B cell (primary cell): ENCODE data around the gene MTERF4. TPM values are rescaled to one million over a fixed set of nuclear protein-coding genes. Genes with fewer than 3 reads are reported as not detected.

ENCODE experiments used
- ATAC-seq: fragments of 200-7000 bp; cut with Tn5 transposase; one replicate; pipeline ENCODE4 v1.10.0; 2021; ENCODE audit warnings: low read depth, mild to moderate bottlenecking, moderate number of reproducible peaks, moderate library complexity
- CTCF ChIA-PET: fragments of 350-600 bp; sonication (Branson Sonifier 250); formaldehyde crosslinking; loops from one replicate; lab custom pipeline; 2021; ENCODE audit warnings: antibody characterized with exemption, inconsistent platforms; lab: Charles Lee
- POLR2A ChIA-PET: fragments of 350-600 bp; sonication (Branson Sonifier 250); formaldehyde crosslinking; loops from one replicate; lab custom pipeline; 2021; ENCODE audit warnings: antibody characterized with exemption; lab: Charles Lee
- DNase-seq: peaks from one replicate; pipeline ENCODE4 v3.0.0; 2013
- H2AFZ ChIP-seq: 2 replicates; pipeline ENCODE4 v1.6.1; 2012; ENCODE audit warnings: mild to moderate bottlenecking, low read depth, low read length; ENCODE audit not compliant: insufficient read depth, poor library complexity, severe bottlenecking
- H3K27ac ChIP-seq, 2 donors: 1 replicate in 1 of 2; 2 replicates in 1 of 2; pipeline ENCODE4 v1.5.1; 2012 to 2013; ENCODE audit warnings: low read length in 2 of 2, mild to moderate bottlenecking in 2 of 2, moderate library complexity in 1 of 2
- H3K27me3 ChIP-seq, 4 experiments: fragments of 200-600 bp in 1 of 4; sonication (generic) in 1 of 4; replicated peaks in 1 of 4; 1 replicate in 2 of 4; 2 replicates in 2 of 4; pipeline versions ENCODE4 v1.6.1 to v1.7.0; 2013 to 2016; ENCODE audit warnings: low read length in 3 of 4, mild to moderate bottlenecking in 2 of 4, mixed read lengths in 1 of 4, moderate library complexity in 1 of 4; ENCODE audit not compliant: insufficient read depth in 4 of 4, control insufficient read depth in 3 of 4; ENCODE audit errors: control extremely low read depth in 1 of 4
- H3K36me3 ChIP-seq, 2 experiments: replicated peaks in 1 of 2; 1 replicate in 1 of 2; 2 replicates in 1 of 2; pipeline versions ENCODE4 v1.6.1 to v1.7.1; 2013; ENCODE audit warnings: low read length in 1 of 2; ENCODE audit not compliant: insufficient read depth in 2 of 2, control insufficient read depth in 1 of 2; ENCODE audit errors: control extremely low read depth in 1 of 2, extremely low read depth in 1 of 2
- H3K4me1 ChIP-seq, 2 donors: fragments of 200-600 bp in 1 of 2; sonication (generic) in 1 of 2; 1 replicate in 1 of 2; 2 replicates in 1 of 2; pipeline versions ENCODE4 v1.5.1 to v1.6.1; 2013 to 2017; ENCODE audit warnings: low read length in 2 of 2; ENCODE audit not compliant: control insufficient read depth in 2 of 2, insufficient read depth in 2 of 2
- H3K4me2 ChIP-seq: replicated peaks from 2 replicates; pipeline ENCODE3; 2012; ENCODE audit warnings: mild to moderate bottlenecking, low read depth, low read length; ENCODE audit not compliant: poor library complexity, severe bottlenecking
- H3K4me3 ChIP-seq, 5 experiments: fragments of 200-600 bp in 1 of 5; sonication (generic) in 1 of 5; 1 replicate in 3 of 5; 2 replicates in 2 of 5; pipeline versions ENCODE4 v1.5.1 to v1.7.0; 2011 to 2016; ENCODE audit warnings: low read length in 4 of 5, mild to moderate bottlenecking in 4 of 5, low read depth in 2 of 5, control low read depth in 1 of 5, moderate library complexity in 1 of 5; ENCODE audit not compliant: insufficient read depth in 1 of 5; ENCODE audit errors: control extremely low read depth in 1 of 5, extremely low read depth in 1 of 5
- H3K79me2 ChIP-seq: fragments of 200-600 bp; sonication (generic); one replicate; pipeline ENCODE4 v1.6.0; 2016; ENCODE audit warnings: low read length; ENCODE audit not compliant: control insufficient read depth, insufficient read depth
- H3K9ac ChIP-seq: fragments of 200-600 bp; sonication (generic); 2 replicates; pipeline ENCODE4 v1.6.1; 2017; ENCODE audit warnings: mild to moderate bottlenecking, low read length, moderate library complexity
- H3K9me3 ChIP-seq, 3 donors: one replicate each; pipeline versions ENCODE4 v1.6.1 to v1.7.1; 2013; ENCODE audit warnings: low read length in 2 of 3; ENCODE audit not compliant: control insufficient read depth in 2 of 3, insufficient read depth in 1 of 3; ENCODE audit errors: control extremely low read depth in 1 of 3
- H4K20me1 ChIP-seq: 2 replicates; pipeline ENCODE4 v1.6.0; 2012; ENCODE audit warnings: mild to moderate bottlenecking, low read length; ENCODE audit not compliant: insufficient read depth, control insufficient read depth, poor library complexity, severe bottlenecking
- H3K27ac Mint-ChIP-seq: one replicate; pipeline ENCODE4 v1.8.0; 2021; ENCODE audit warnings: mixed read lengths
- H3K27me3 Mint-ChIP-seq: one replicate; pipeline ENCODE4 v1.8.0; 2021; ENCODE audit warnings: mixed read lengths
- H3K4me1 Mint-ChIP-seq: one replicate; pipeline ENCODE4 v1.8.0; 2021; ENCODE audit warnings: mixed read lengths
- H3K4me3 Mint-ChIP-seq: one replicate; pipeline ENCODE4 v1.8.0; 2021; ENCODE audit warnings: mixed read lengths
- H3K9me3 Mint-ChIP-seq: one replicate; pipeline ENCODE4 v1.8.0; 2022; ENCODE audit warnings: mixed read lengths; ENCODE audit not compliant: insufficient read depth
- CTCF ChIP-seq: fragments of 200-600 bp; IDR thresholded peaks from one replicate; pipeline ENCODE4 v1.8.0; 2022; ENCODE audit warnings: antibody characterized with exemption, mild to moderate bottlenecking
- EZH2 ChIP-seq: IDR thresholded peaks from 2 replicates; pipeline ENCODE4 v1.6.1; 2012; ENCODE audit warnings: borderline replicate concordance, low read depth, mild to moderate bottlenecking, moderate library complexity, low read length; ENCODE audit not compliant: insufficient read depth, poor library complexity, severe bottlenecking
- WGBS: methylation state at CpG from one replicate; pipeline ENCODE4 v1.1.5; 2013; ENCODE audit warnings: missing lambda C conversion rate; ENCODE audit not compliant: insufficient coverage; 5-methylcytosine and 5-hydroxymethylcytosine counted together
- intact Hi-C: fragments of 100-400 bp; cut with micrococcal nuclease; formaldehyde crosslinking; loops from one replicate; pipeline ENCODE4 v1.10.0; 2022
- polyA plus RNA-seq: library from polyadenylated mRNA; depleted of rRNA; stranded (reverse); fragments of >200 nt; gene quantifications from 2 replicates; pipeline ENCODE4 v1.2.3, GENCODE V29; 2012
- total RNA-seq, 2 donors: library from RNA; stranded (reverse); fragments of 120-200 nt in 1 of 2; gene quantifications; 1 replicate in 1 of 2; 2 replicates in 1 of 2; pipeline versions ENCODE4 v1.2.3 to v1.2.4, GENCODE V29; 2013 to 2022

MTERF4 gene
- total and polyA plus RNA-seq, 2 donors (not counting 1 experiment from before 2014, with no cell fraction given) = 88.7 to 153 TPM

DNA sequence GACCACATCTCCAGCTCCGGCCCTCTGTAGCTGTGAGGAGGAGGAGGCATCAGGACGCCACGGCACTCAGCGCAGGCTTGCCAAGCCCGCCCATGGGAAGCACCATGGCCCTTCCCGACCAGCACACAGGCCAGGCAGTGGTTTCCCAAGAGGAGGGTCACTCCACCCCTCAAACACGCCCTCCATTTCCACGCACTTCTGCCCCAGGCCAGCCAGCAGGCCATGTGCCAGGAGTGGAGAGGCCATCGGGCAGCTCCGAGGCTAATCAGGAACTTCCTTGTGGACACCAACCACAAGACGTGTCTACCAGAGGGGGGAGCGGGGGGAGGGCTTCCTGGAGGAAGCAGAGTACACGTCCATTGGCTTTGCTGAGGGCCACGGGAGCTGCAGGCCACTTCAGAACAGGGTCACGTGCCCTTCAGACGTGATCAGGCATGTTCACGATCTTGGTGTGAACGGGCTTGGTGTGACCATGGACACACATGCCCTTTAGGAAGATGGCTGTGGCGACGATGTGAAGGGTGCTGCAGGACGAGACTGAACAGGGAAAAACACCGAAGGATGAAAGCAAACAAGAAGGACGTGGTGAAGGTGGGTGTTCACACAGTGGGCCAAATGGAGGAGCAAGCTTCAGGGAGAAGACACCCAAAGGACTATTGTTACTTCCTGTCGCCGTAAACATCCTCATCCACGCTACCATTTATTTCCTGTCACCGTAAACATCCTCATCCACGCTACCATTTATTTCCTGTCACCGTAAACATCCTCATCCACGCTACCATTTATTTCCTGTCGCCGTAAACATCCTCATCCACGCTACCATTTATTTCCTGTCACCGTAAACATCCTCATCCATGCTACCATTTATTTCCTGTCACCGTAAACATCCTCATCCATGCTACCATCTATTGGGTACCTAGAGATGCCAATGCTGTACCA, 6.5 kb upstream of the MTERF4 start:
- H3K27me3 ChIP-seq = no peaks in the 10 kb centered on the region
- peak overlapping the region; percentile 97 for H3K27ac Mint-ChIP-seq
- peaks cover 35 to 65% of the 10 kb centered on the region in 2 donors for H3K4me1 ChIP-seq
- DNase-seq (no peak), ATAC-seq (no peak)
- peaks cover 53% of the 10 kb centered on the region for H3K4me1 Mint-ChIP-seq
- ChIA-PET POLR2A (interaction anchor here (2.6 kb wide), 1 partner anchor 18 kb away, joined by 9 read pairs; no protein-coding TSS in a partner anchor), CTCF (interaction anchor here (3.3 kb wide), 1 partner anchor 8 kb away, joined by 20 read pairs; the partner anchor contains the start of gene MTERF4)
- H3K27ac ChIP-seq = peak overlapping the region; percentile 89 to 95
- H3K4me3 ChIP-seq = peak overlapping the region in 1 of 5 experiments; percentile 19
- H3K79me2 ChIP-seq = peaks cover 3% of the 10 kb centered on the region
- peak overlapping the region; percentile 1 for H2AFZ ChIP-seq
- 73% methylated on average over 22 of the region's 35 CpGs for WGBS
- no peaks in the 10 kb centered on the region for H3K9me3 Mint-ChIP-seq
- no peaks in the 10 kb centered on the region for H3K27me3 Mint-ChIP-seq
- H3K4me3 Mint-ChIP-seq = peak overlapping the region; percentile 63
- intact Hi-C loops = loop anchor here (10.0 kb wide), 1 partner anchor 544 kb away; the partner anchor contains the start of genes DUSP28 and RNPEPL1
- peak overlapping the region; percentile 24 for H3K9ac ChIP-seq
- H4K20me1 ChIP-seq = no peaks in the 10 kb centered on the region
- H3K9me3 ChIP-seq = peaks cover 0 to 6% (median 0%) of the 10 kb centered on the region in 3 donors
- H3K36me3 ChIP-seq = peaks cover 0 to 10% of the 10 kb centered on the region in 2 experiments
- no peak for TF ChIP-seq CTCF
- no peak for TF ChIP-seq EZH2
- H3K4me2 ChIP-seq = peak overlapping the region; percentile 48
